IPS-18a (cell line): ENCODE data around the gene RITA1.

Experiments
- H3K27ac ChIP-seq: one replicate; pipeline ENCODE4 v1.5.1; 2013; ENCODE audit warnings: low read length
- H3K27me3 ChIP-seq: one replicate; pipeline ENCODE4 v1.6.1; 2013; ENCODE audit warnings: mild to moderate bottlenecking, low read length; ENCODE audit not compliant: control insufficient read depth, insufficient read depth
- H3K36me3 ChIP-seq: one replicate; pipeline ENCODE4 v1.6.1; 2013; ENCODE audit warnings: low read depth, low read length; ENCODE audit not compliant: control insufficient read depth
- H3K4me1 ChIP-seq: one replicate; pipeline ENCODE4 v1.6.1; 2013; ENCODE audit warnings: low read depth, low read length; ENCODE audit not compliant: control insufficient read depth
- H3K4me3 ChIP-seq: one replicate; pipeline ENCODE4 v1.5.1; 2013; ENCODE audit warnings: low read length
- H3K9ac ChIP-seq: one replicate; pipeline ENCODE4 v1.6.1; 2013; ENCODE audit warnings: mild to moderate bottlenecking, low read length, moderate library complexity
- H3K9me3 ChIP-seq: one replicate; pipeline ENCODE4 v1.6.1; 2013; ENCODE audit warnings: low read depth, low read length; ENCODE audit not compliant: control insufficient read depth

RITA1 gene

DNA sequence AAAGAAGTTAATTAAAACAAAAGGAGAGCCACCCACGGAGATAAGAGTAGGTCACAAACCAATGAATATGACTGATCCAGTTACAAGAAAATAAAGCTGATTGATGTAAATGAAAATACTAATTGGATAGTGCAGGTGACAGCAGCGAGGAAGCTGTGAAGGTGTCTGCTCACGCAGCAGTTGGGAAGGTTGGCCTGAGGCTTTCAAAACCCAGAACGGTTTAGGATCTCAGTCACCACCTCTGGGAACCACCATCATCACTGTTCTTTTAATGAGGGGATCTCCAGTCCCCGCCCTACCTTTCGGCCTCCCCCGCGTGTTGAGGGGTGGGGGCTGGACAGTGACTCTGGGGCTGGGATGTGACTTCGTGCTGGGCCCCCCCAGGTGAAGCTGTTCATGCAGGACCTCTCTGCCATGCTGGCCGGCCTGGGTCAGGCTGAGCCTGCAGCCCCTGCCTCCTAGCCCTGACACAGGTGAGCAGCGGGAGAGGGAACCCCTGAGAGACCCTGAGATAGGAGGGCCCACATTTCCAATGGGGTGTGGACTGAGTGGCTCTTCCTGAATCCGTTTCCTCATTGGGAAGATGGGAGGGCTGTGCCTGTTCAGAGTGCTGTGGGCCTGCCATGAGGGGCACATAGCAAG lies 28.2 kb upstream of the RITA1 start:
- Histone ChIP-seq H3K4me1 (peaks cover 9% of the 10 kb centered on the region), H3K27ac (no peak overlapping the region), H3K36me3 (peaks cover 28% of the 10 kb centered on the region), H3K9me3 (no peaks in the 10 kb centered on the region), H3K9ac (no peak overlapping the region), H3K27me3 (peaks cover 46% of the 10 kb centered on the region), H3K4me3 (no peak overlapping the region)

DNA sequence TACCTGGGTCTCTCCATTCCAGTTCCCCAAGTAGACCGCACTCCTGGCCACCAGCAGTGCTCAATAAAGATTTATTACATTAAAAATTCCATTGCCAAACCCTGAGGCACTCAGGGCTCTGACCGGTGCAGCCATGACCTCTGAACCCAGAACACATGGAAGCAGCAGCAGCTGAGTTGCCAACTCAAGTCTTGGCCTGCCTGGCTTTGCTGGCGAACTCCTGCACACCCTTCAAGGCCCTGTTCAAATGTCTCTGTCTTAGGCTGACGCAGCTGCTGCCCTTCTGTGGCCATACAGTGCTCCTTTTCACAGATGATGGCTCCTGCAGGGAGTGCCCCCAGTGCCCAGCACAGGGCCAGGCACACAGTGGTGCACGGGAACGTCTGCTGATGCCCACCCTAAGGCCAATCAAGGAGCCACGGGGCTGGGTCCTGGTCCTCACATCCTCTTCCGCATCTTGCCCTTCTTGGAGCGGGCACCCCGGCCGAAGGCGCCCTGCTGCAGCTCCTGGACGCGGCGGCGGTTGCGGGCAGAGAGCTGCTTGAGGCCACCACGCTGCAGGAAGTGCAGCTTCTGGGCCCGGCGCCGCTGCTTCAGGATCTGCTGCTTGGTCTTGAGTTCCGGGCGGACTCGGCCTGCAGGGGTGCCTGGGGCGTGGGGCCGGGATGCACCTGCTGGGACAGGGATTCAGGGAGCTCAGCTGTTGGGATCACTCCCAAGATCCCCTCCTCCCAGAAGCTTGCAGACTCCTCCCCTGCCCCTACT lies 26.9 kb upstream of the RITA1 start:
- Histone ChIP-seq H3K27me3 (peaks cover 34% of the 10 kb centered on the region), H3K9me3 (no peaks in the 10 kb centered on the region), H3K4me3 (no peak overlapping the region), H3K36me3 (peaks cover 30% of the 10 kb centered on the region), H3K4me1 (peaks cover 11% of the 10 kb centered on the region), H3K27ac (no peak overlapping the region), H3K9ac (no peak overlapping the region)

DNA sequence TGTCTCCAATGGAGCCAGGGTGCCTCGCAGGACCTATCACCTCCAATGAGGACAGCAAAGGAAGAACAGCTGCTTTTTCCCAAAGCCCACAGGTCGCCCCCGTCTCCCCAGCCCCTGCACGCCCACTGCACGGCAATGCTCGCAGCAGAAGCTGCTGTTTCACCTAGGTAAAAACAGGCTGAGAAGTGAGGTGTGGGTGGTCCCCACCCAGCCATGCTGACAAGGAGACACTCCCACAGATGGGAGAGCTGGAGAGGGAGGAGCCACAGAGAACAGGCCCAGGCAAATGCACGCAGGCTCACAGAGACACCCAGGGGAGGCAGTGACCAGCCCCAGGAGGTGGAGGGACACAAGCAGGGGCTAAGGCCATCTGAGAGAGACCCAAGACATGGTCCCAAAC lies 25.6 kb upstream of the RITA1 start:
- H3K27ac ChIP-seq: no peak overlapping the region
- H3K36me3 ChIP-seq: peaks cover 32% of the 10 kb centered on the region
- H3K27me3 ChIP-seq: peaks cover 20% of the 10 kb centered on the region
- H3K9ac ChIP-seq: no peak overlapping the region
- peaks cover 11% of the 10 kb centered on the region for H3K4me1 ChIP-seq
- no peaks in the 10 kb centered on the region for H3K9me3 ChIP-seq
- no peak overlapping the region for H3K4me3 ChIP-seq

DNA sequence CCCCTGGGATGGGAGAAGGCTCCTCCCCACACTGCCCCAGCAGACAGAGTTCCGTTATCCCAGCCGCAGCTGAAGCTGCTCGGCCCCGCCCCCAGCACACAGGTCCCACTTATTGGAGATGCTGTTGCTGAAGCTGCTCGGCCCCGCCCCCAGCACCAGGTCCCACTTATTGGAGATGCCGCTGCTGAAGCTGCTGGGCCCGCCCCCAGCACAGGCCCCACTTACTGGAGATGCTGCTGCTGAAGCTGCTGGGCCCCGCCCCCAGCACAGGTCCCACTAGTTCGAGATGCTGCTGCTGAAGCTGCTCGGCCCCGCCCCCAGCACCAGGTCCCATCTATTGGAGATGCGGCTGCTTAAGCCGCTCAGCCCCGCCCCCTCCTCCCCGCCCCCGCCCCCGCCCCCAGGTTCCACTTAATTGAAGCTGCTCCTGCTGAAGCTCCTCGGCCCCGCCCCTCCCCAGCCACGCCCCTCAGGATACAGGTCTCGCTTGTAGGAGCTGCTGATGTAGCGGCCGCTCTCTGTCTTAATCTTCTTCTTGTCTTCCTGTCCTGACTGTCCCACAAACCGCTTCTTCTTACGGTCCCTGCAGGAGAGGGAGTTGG lies 24.0 kb upstream of the RITA1 start:
- no peak overlapping the region for H3K4me3 ChIP-seq

DNA sequence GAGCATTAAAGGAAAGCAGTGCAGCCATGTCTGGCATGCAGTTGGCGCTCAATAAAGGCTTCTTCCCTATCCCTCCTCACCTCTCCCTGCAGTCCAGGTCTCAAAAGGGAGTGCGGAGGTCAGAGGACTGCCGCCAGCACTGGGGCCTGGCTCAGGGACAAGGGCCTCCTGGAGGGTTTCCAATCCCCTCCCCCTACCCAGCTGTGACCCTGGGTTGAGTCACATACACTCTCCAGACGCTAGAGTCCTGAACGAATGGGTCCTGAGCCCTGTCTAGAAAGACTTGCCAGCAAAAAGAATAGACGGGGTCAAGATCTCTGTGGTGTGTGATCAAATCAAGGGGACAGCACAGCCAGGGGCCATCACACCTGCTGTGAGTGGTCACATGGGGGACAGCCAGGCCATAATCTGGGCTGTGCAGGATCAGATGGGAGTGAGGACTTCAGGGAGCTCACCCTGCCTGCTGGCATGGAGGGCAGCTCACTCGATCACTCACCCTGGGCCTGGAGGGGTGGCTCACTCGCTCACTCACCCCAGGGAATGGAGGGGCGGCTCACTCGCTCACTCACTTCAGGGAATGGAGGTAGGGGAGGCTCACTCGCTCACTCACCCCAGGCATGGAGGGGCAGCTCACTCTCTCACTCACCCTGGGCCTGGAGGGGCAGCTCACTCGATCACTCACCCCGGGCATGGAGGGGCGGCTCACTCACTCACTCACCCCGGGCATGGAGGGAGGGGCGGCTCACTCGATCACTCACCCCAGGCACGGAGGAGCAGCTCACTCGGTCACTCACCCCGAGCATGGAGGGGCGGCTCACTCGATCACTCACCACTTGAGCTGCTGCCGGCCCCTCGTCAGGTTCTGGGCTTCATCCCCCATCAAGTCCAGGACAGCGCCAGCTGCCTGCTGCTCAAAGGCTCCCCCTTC lies 23.2 kb upstream of the RITA1 start:
- H3K4me1 ChIP-seq: peaks cover 11% of the 10 kb centered on the region
- H3K27ac ChIP-seq: no peak overlapping the region
- H3K9ac ChIP-seq: no peak overlapping the region
- H3K9me3 ChIP-seq: no peaks in the 10 kb centered on the region
- no peaks in the 10 kb centered on the region for H3K27me3 ChIP-seq
- peaks cover 51% of the 10 kb centered on the region for H3K36me3 ChIP-seq
- no peak overlapping the region for H3K4me3 ChIP-seq

More for the DNA sequence above, 24.0 kb upstream of the RITA1 start:
- Histone ChIP-seq H3K27ac (no peak overlapping the region), H3K4me1 (peaks cover 11% of the 10 kb centered on the region), H3K9ac (no peak overlapping the region), H3K36me3 (peaks cover 45% of the 10 kb centered on the region), H3K9me3 (no peaks in the 10 kb centered on the region), H3K27me3 (peaks cover 5% of the 10 kb centered on the region)

DNA sequence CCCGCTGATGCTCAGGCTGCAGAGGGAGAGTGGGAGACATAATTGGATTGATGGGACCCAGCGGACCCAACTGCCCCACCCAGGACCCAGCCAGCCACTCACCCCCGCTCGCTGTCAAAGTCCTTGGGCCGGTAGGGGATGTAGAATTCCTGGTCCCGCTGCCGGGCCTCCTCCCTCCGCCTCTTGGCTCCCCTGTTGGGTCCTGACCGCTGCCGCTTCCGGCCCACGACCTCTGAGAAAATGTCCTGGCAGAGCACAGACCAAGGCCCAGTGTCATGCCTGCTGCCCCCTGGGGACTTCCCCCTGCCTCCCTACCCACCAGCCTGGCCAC lies 22.5 kb upstream of the RITA1 start:
- peaks cover 11% of the 10 kb centered on the region for H3K4me1 ChIP-seq
- no peaks in the 10 kb centered on the region for H3K27me3 ChIP-seq
- no peaks in the 10 kb centered on the region for H3K9me3 ChIP-seq
- H3K27ac ChIP-seq: no peak overlapping the region
- peaks cover 52% of the 10 kb centered on the region for H3K36me3 ChIP-seq
- H3K4me3 ChIP-seq: no peak overlapping the region
- H3K9ac ChIP-seq: no peak overlapping the region

DNA sequence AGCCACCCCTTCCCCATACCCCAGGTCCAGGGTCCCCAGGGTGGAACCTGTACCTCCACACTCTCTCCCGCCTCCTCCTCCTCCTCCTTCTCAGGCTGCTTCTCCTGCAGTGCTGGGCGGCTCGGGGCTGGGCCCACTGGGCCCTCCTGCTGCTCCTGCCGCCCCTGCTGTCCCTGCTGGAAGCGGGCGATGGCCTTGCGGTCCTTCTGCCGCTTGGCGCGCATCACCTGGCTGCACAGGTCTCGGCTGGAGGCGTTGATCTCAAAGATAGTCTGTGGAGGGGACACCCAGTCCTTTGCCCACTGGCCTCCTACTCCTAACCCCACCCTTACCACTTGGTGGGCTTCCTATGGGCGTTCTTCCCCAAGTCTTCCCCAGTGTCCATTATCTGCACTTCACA lies 21.5 kb upstream of the RITA1 start:
- H3K4me1 ChIP-seq: peaks cover 11% of the 10 kb centered on the region
- peaks cover 52% of the 10 kb centered on the region for H3K36me3 ChIP-seq
- no peak overlapping the region for H3K4me3 ChIP-seq
- H3K9me3 ChIP-seq: no peaks in the 10 kb centered on the region
- no peaks in the 10 kb centered on the region for H3K27me3 ChIP-seq
- no peak overlapping the region for H3K9ac ChIP-seq
- H3K27ac ChIP-seq: no peak overlapping the region

DNA sequence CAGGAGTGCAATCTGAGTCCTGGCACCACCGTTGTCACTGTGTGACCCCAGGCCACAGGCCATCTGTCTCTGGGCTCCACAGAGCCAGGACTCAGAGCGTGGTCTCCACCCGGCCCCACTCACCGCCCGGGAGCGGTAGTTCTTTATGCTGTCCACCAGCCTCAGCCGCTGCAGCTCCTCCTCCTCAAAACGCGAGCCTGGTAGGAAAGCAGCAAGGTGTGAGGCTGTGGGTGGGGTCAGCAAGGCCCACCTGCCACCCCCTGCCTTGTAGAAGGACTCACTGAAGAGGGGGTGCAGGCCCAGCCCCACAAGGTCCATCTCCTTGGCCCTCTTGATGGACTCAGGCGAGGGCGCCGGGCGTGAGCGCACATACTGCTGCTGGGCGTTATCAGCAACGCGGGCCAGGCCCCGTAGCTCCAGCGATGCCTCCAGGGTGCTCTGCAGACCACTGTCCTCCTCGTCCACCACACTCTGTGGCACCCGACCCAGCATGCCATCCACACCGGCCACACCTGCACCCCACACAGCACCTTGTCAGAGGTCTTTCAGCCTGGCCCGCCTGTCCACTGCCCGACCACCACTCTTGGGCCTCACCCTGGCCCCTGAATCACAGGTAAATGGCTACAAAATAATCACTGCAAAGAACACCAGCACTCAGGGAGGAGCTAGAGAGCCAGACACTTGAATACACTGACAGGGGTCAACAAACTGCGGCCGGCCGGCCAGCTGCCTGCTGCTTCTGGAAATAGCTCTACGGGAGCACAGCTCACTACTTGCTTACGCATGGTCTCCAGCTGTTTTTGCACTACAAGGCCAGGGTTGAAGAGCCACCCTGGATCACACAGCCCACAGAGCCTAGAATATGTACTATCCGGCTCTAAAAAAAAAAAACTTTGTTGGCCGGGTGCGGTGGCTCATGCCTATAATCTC lies 19.7 kb upstream of the RITA1 start:
- no peak overlapping the region for H3K27ac ChIP-seq
- H3K4me1 ChIP-seq: peaks cover 11% of the 10 kb centered on the region
- no peak overlapping the region for H3K9ac ChIP-seq
- peaks cover 49% of the 10 kb centered on the region for H3K36me3 ChIP-seq
- no peaks in the 10 kb centered on the region for H3K9me3 ChIP-seq
- H3K4me3 ChIP-seq: no peak overlapping the region
- H3K27me3 ChIP-seq: no peaks in the 10 kb centered on the region

DNA sequence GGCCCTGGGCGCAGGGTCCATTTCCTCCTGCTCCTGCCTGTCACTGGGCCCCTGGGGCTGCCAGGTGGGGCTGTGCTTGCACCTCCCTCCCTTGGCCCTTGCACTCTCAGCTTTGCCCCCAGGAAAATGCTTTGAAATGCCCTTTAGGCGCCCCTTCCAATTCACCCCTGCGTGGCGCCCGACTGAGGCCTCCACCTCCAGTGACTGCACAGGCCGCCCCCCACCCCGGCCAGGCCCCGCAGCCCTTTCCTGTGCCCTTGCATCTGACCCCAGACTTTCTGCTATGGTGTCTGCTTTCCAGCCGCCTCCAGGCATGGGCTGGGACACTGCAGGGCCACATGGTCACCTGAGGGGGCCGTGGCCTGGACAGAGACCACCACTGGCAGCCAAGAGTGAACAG lies 17.7 kb upstream of the RITA1 start:
- Histone ChIP-seq H3K9ac (no peak overlapping the region), H3K4me3 (no peak overlapping the region), H3K4me1 (no peaks in the 10 kb centered on the region), H3K27ac (no peak overlapping the region), H3K9me3 (no peaks in the 10 kb centered on the region), H3K36me3 (peaks cover 68% of the 10 kb centered on the region), H3K27me3 (no peaks in the 10 kb centered on the region)

DNA sequence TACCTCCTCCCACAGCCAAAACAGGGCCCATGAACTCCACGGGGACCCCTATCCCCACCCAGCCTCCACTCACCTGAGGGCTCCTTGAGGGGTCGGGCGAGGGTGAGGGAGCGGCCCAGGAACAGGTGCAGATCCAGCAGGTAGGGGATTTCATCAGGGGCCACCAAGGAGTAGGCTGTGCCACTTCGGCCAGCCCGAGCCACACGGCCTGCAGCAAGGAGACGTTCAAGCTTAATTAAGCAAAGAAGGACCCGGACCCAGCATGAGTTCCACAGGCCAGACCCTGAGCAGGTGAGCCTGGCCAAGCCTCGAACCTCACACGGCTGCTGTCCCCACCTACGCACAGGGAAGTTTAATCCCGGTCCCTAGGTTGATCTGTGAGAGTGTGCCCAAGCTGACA lies 15.8 kb upstream of the RITA1 start:
- Histone ChIP-seq H3K27me3 (no peaks in the 10 kb centered on the region), H3K4me1 (no peaks in the 10 kb centered on the region), H3K36me3 (peaks cover 77% of the 10 kb centered on the region), H3K27ac (no peak overlapping the region), H3K9me3 (no peaks in the 10 kb centered on the region), H3K9ac (no peak overlapping the region), H3K4me3 (no peak overlapping the region)
